Small intestine (tissue), 7 donors: ENCODE results near the gene CDH22. TPM values are rescaled to one million over a fixed set of nuclear protein-coding genes. Genes with fewer than 3 reads are reported as not detected.

Experiments used
- DNase-seq, 2 donors: peaks; one replicate each; pipeline versions ENCODE4 v3.0.0 to v3.0.0-alpha.2; 2013
- FAIRE-seq: peaks from 2 replicates; lab custom pipeline; 2012; peaks lifted over from hg19 to GRCh38; lab: Jason Lieb, UNC
- H3K27ac ChIP-seq, 3 donors: one replicate each; pipeline ENCODE4 v1.5.1; 2013; ENCODE audit warnings: low read length in 2 of 3, mild to moderate bottlenecking in 2 of 3, control low read depth in 1 of 3, inconsistent platforms in 1 of 3, low read depth in 1 of 3, moderate library complexity in 1 of 3
- H3K27me3 ChIP-seq, 3 donors: one replicate each; pipeline ENCODE4 v1.6.1; 2013; ENCODE audit warnings: low read length in 3 of 3, inconsistent platforms in 1 of 3; ENCODE audit not compliant: control insufficient read depth in 3 of 3, insufficient read depth in 3 of 3
- H3K36me3 ChIP-seq, 3 donors: one replicate each; pipeline ENCODE4 v1.6.1; 2013; ENCODE audit warnings: low read length in 3 of 3, inconsistent platforms in 1 of 3, low read depth in 1 of 3, mild to moderate bottlenecking in 1 of 3, moderate library complexity in 1 of 3; ENCODE audit not compliant: control insufficient read depth in 3 of 3, insufficient read depth in 2 of 3
- H3K4me1 ChIP-seq, 3 donors: one replicate each; pipeline ENCODE4 v1.6.1; 2013; ENCODE audit warnings: low read length in 2 of 3, inconsistent platforms in 1 of 3, low read depth in 1 of 3, mild to moderate bottlenecking in 1 of 3, moderate library complexity in 1 of 3; ENCODE audit not compliant: control insufficient read depth in 3 of 3, insufficient read depth in 2 of 3
- H3K4me3 ChIP-seq, 3 donors: one replicate each; pipeline ENCODE4 v1.5.1; 2013; ENCODE audit warnings: low read length in 3 of 3, control low read depth in 1 of 3, inconsistent platforms in 1 of 3, low read depth in 1 of 3, mild to moderate bottlenecking in 1 of 3, moderate library complexity in 1 of 3
- H3K9me3 ChIP-seq, 2 donors: one replicate each; pipeline ENCODE4 v1.6.1; 2013; ENCODE audit warnings: low read depth in 1 of 2, low read length in 1 of 2; ENCODE audit not compliant: control insufficient read depth in 2 of 2, insufficient read depth in 1 of 2
- WGBS, 3 donors: extraction: QIAGEN DNeasy Blood & Tissue Kit; methylation state at CpG; one replicate each; pipeline ENCODE4 v1.1.7; 2013; 5-methylcytosine and 5-hydroxymethylcytosine counted together
- polyA plus RNA-seq, 4 donors: library from polyadenylated mRNA; stranded (reverse) in 3 of 4; unstranded in 1 of 4; fragments of 200-250 nt in 3 of 4; fragments of 120-200 nt in 1 of 4; gene quantifications; one replicate each; pipeline versions ENCODE4 v1.2.1 to v1.2.3, GENCODE V29; 2013
- donor health status: healthy with polysubstance abuse.
- donor health status: control.
- donor health status: control.
- donor health status: Bipolar disorder and iron deficiency.
- donor health status: healthy.

Gene CDH22
- polyA plus RNA-seq, 4 donors: 0.03 to 0.84 TPM; not detected in 2

GRCh38 chr20:46322641-46323040, 14.3 kb upstream of the CDH22 start:
- WGBS, 3 donors: 49 to 56% (median 51%) methylated on average over 8 of the region's 8 CpGs
- Histone ChIP-seq H3K27me3 (peaks cover 0 to 22% (median 7%) of the 10 kb centered on the region in 3 donors), H3K9me3 (no peaks in the 10 kb centered on the region), H3K36me3 (no peaks in the 10 kb centered on the region), H3K4me3 (no peak overlapping the region), H3K27ac (no peak overlapping the region), H3K4me1 (no peaks in the 10 kb centered on the region)
- no peak for FAIRE-seq
- no peak for DNase-seq

GRCh38 chr20:46317685-46318177, 9.4 kb upstream of the CDH22 start:
- DNase-seq (no peak), FAIRE-seq (no peak)
- Histone ChIP-seq H3K9me3 (no peaks in the 10 kb centered on the region), H3K27me3 (peaks cover 0 to 56% (median 36%) of the 10 kb centered on the region in 3 donors), H3K4me1 (no peaks in the 10 kb centered on the region), H3K36me3 (no peaks in the 10 kb centered on the region), H3K4me3 (no peak overlapping the region), H3K27ac (no peak overlapping the region)
- WGBS, 3 donors: 17 to 59% (median 38%) methylated on average over 7 of the region's 7 CpGs

GRCh38 chr20:46316984-46317684, 8.8 kb upstream of the CDH22 start:
- H3K27me3 ChIP-seq: peaks cover 0 to 61% (median 36%) of the 10 kb centered on the region in 3 donors
- 28 to 33% (median 32%) methylated on average over 24 of the region's 24 CpGs for WGBS, 3 donors

GRCh38 chr20:46315311-46315710, 7.0 kb upstream of the CDH22 start:
- no peaks in the 10 kb centered on the region for H3K4me1 ChIP-seq
- no peak overlapping the region for H3K4me3 ChIP-seq
- DNase-seq (no peak), FAIRE-seq (no peak)
- no peaks in the 10 kb centered on the region for H3K9me3 ChIP-seq
- no peaks in the 10 kb centered on the region for H3K36me3 ChIP-seq
- H3K27me3 ChIP-seq: peaks cover 0 to 78% (median 53%) of the 10 kb centered on the region in 3 donors
- no peak overlapping the region for H3K27ac ChIP-seq
- 60 to 73% (median 66%) methylated on average over 6 of the region's 6 CpGs for WGBS, 3 donors

More at GRCh38 chr20:46316984-46317684, 8.8 kb upstream of the CDH22 start:
- FAIRE-seq (no peak), DNase-seq (no peak)
- no peaks in the 10 kb centered on the region for H3K36me3 ChIP-seq
- no peak overlapping the region for H3K27ac ChIP-seq
- no peak overlapping the region for H3K4me3 ChIP-seq
- H3K9me3 ChIP-seq: no peaks in the 10 kb centered on the region
- no peaks in the 10 kb centered on the region for H3K4me1 ChIP-seq

- Histone ChIP-seq H3K4me3 (no peak overlapping the region), H3K9me3 (no peaks in the 10 kb centered on the region), H3K36me3 (no peaks in the 10 kb centered on the region), H3K27me3 (peaks cover under 1 to 90% (median 62%) of the 10 kb centered on the region in 3 donors), H3K27ac (no peak overlapping the region), H3K4me1 (no peaks in the 10 kb centered on the region)
- whole genome bisulfite sequencing, 3 donors: 48 to 58% (median 56%) methylated on average over 16 of the region's 16 CpGs
- FAIRE-seq (no peak), DNase-seq (no peak)
Observed at GRCh38 chr20:46312945-46313861, 4.9 kb upstream of the CDH22 start.

GRCh38 chr20:46312075-46312944, 4.0 kb upstream of the CDH22 start:
- H3K27ac ChIP-seq: no peak overlapping the region
- no peaks in the 10 kb centered on the region for H3K4me1 ChIP-seq
- no peaks in the 10 kb centered on the region for H3K9me3 ChIP-seq
- FAIRE-seq (no peak), DNase-seq (no peak)
- H3K27me3 ChIP-seq: peaks cover 5 to 85% (median 60%) of the 10 kb centered on the region in 3 donors
- H3K4me3 ChIP-seq: no peak overlapping the region
- H3K36me3 ChIP-seq: no peaks in the 10 kb centered on the region
- WGBS, 3 donors: 2 to 5% (median 3%) methylated on average over 36 to 47 of the region's 47 CpGs

GRCh38 chr20:46311719-46312074, 3.4 kb upstream of the CDH22 start:
- FAIRE-seq (no peak), DNase-seq (no peak)
- WGBS, 3 donors: 9 to 25% (median 10%) methylated on average over 3 to 5 of the region's 5 CpGs

More at GRCh38 chr20:46311719-46312074, 3.4 kb upstream of the CDH22 start:
- Histone ChIP-seq H3K27ac (no peak overlapping the region), H3K27me3 (peaks cover 5 to 86% (median 56%) of the 10 kb centered on the region in 3 donors), H3K36me3 (no peaks in the 10 kb centered on the region), H3K9me3 (no peaks in the 10 kb centered on the region), H3K4me3 (no peak overlapping the region), H3K4me1 (no peaks in the 10 kb centered on the region)
